ENCODE results near the gene DLGAP4. TPM values are rescaled to one million over a fixed set of nuclear protein-coding genes. Genes with fewer than 3 reads are reported as not detected.

DLGAP4 gene
- total RNA-seq, 2 donors from 2014 or later: 30.6 to 38.3 TPM

DNA sequence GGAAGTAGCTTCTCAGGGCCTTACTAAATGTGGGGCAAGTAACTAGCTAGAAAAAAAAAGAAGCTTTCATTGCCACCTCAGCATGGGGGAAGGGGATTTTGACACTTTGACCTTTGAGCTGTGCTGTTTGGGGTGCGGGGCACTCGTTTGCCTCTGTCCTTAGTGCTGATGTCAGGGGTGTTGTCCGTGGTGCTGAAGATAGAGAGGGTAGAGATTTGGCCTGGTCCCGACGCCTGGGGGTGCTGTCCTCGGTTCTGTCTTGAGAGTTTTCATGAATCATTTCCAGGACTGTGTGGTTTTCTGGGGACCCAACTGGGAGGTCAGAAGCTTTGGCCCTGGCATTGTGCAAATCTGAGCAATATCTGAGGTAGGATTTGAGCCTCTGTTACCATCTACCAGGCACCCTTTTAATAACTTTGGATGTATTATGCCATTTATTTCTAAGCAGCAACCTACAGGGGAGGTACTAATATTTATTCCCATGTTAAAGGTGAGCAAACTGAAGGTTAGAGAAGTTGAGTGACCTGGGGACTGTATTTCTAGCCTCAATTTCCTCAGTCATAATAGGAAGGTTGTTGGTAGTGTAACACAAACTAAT lies 78.0 kb downstream of the DLGAP4 start:
- no peak overlapping the region for H3K27ac Mint-ChIP-seq
- H3K9me3 Mint-ChIP-seq: no peaks in the 10 kb centered on the region
- ATAC-seq (replicated peaks in 1 of 2): peak in 1 of 2 donors; percentile 53
- H3K27me3 Mint-ChIP-seq (ENCODE audit: low read depth): peaks cover 10% of the 10 kb centered on the region
- H3K4me3 Mint-ChIP-seq: no peak overlapping the region
- peak; percentile 46 to 57 for DNase-seq
- H3K4me1 Mint-ChIP-seq (ENCODE audit: low read depth): no peaks in the 10 kb centered on the region
- H3K36me3 Mint-ChIP-seq (ENCODE audit: insufficient read depth in 2 of 2): no peaks in the 10 kb centered on the region

DNA sequence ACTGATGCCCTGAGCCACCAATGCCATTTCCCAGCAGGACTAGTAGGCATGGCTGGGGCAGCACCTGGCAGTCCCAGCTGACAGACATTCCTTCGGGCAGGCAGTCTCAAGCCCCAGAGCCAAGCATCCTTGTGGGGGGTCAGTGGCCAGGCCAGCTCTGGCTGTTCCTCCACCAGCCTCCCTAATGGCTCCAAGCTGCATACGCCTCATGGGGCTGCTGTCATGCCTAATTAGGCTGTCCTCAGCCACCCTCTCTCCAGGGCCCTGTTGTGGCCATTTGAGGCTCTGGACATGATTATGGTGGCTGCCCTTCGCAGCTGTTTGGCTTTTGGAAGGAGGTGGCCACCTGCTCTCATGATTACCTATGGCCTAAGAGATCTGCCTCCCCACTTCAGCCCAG lies 79.4 kb downstream of the DLGAP4 start:
- Mint-ChIP-seq H3K36me3 (ENCODE audit: insufficient read depth in 2 of 2) (no peaks in the 10 kb centered on the region), H3K9me3 (no peaks in the 10 kb centered on the region), H3K4me1 (ENCODE audit: low read depth) (no peaks in the 10 kb centered on the region), H3K27ac (no peak overlapping the region), H3K4me3 (no peak overlapping the region), H3K27me3 (ENCODE audit: low read depth) (peaks cover 7% of the 10 kb centered on the region)
- DNase-seq (no peak), ATAC-seq (replicated peaks in 1 of 2) (no peak)

DNA sequence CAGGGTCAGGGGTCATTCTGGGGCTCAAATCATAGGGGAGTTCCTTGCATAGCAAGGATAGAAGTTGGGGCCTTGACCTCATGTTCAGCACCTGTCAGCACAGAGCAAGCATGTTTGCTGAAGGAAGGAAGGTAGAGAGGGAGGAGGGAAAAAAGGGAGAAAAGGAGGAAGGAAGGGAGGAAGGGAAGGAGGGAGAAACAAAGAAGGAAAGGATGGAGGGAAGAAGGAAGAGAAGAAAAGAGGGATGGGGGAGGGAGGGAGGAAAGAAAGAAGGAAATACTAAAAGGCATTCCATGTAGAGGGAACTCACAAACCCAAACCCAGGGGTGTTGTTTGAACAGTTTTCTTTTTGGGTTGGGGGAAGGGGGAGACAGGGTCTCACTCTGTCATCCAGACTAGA lies 80.1 kb downstream of the DLGAP4 start:
- Mint-ChIP-seq H3K27ac (no peak overlapping the region), H3K9me3 (no peaks in the 10 kb centered on the region), H3K27me3 (ENCODE audit: low read depth) (peaks cover 7% of the 10 kb centered on the region), H3K4me3 (no peak overlapping the region), H3K36me3 (ENCODE audit: insufficient read depth in 2 of 2) (no peaks in the 10 kb centered on the region), H3K4me1 (ENCODE audit: low read depth) (no peaks in the 10 kb centered on the region)
- ATAC-seq (replicated peaks in 1 of 2) (no peak), DNase-seq (no peak)

DNA sequence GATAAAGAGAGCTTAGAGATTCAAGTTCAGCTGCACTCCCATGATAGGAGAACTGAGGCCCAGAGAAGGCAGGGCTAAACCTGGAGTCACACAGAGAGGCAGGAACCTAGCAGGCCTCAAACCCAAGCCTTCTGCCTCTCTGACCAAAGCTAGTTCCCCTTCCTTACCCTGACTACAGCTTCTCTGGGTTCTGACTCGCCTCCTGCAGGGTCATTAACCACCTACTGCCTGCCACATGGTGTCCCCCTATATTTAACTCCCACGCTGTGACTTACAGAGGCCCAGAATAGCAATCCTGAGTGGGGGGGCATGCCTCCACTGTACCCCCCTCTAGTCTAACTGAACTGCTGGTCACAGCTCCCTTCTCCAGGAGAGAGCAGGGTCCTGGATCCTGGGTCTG lies 84.1 kb downstream of the DLGAP4 start:
- Mint-ChIP-seq H3K27me3 (ENCODE audit: low read depth) (no peaks in the 10 kb centered on the region), H3K27ac (no peak overlapping the region), H3K4me3 (no peak overlapping the region), H3K9me3 (no peaks in the 10 kb centered on the region), H3K4me1 (ENCODE audit: low read depth) (no peaks in the 10 kb centered on the region), H3K36me3 (ENCODE audit: insufficient read depth in 2 of 2) (no peaks in the 10 kb centered on the region)
- no peak for ATAC-seq (replicated peaks in 1 of 2)
- DNase-seq: no peak

DNA sequence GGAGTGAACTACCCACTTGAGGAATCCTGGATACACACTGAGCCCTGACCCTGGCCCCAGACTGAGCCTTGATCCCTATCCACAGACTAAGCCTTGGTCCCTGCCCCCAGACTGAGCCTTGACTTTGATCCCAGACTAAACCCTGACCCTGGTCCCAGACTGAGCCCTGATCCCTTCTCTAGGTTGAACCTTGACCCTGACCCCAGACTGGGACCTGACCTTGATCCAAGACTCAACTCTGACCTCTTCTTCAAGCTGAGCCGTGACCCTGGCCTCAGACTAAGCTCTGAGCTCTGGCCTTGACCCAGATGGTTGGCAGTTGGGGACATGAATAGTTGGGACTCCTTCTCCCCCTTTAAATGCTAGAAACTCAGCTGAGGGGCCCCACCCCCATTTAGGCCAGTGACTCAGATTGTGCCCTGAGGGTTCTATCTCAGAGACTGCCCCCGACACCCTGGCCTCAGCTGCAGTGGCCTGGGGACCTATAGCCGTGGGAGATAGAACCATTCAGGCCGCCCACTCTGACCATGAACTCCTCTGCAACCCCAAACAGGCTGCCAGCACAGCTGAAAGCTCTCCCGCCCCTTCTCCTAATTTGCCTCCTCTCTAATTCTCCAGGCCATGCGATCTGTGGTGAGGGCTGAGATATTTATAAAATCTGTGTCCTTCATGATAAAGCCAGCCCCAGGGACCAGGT lies 84.7 kb downstream of the DLGAP4 start:
- DNase-seq (no peak), ATAC-seq (replicated peaks in 1 of 2) (no peak)
- H3K9me3 Mint-ChIP-seq: no peaks in the 10 kb centered on the region
- H3K27me3 Mint-ChIP-seq (ENCODE audit: low read depth): no peaks in the 10 kb centered on the region
- H3K36me3 Mint-ChIP-seq (ENCODE audit: insufficient read depth in 2 of 2): no peaks in the 10 kb centered on the region
- no peak overlapping the region for H3K27ac Mint-ChIP-seq
- H3K4me1 Mint-ChIP-seq (ENCODE audit: low read depth): no peaks in the 10 kb centered on the region
- no peak overlapping the region for H3K4me3 Mint-ChIP-seq

DNA sequence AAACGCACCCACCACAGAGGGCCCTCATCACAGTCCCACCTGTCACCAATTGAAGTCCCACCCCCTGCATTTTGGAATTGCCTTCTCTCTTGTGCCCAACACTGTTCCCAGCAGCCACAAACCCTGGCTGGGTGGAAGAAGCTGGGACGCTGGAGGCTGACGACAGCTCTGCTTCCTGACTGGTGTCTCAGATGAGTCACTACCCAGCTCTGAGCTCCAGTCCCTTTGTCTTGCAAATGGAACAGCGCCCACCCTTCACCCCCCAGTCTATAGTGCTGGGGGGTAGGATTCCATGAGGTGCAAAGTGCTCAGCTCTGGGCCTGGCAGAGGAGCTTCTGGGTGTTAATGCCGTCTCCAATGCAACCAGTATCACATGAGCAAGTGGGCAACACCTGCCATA lies 85.3 kb downstream of the DLGAP4 start:
- Mint-ChIP-seq H3K9me3 (peaks cover 3% of the 10 kb centered on the region in 2 donors), H3K27ac (no peak overlapping the region), H3K36me3 (ENCODE audit: insufficient read depth in 2 of 2) (no peaks in the 10 kb centered on the region), H3K4me3 (no peak overlapping the region), H3K4me1 (ENCODE audit: low read depth) (no peaks in the 10 kb centered on the region), H3K27me3 (ENCODE audit: low read depth) (no peaks in the 10 kb centered on the region)
- DNase-seq: no peak
- no peak for ATAC-seq (replicated peaks in 1 of 2)

DNA sequence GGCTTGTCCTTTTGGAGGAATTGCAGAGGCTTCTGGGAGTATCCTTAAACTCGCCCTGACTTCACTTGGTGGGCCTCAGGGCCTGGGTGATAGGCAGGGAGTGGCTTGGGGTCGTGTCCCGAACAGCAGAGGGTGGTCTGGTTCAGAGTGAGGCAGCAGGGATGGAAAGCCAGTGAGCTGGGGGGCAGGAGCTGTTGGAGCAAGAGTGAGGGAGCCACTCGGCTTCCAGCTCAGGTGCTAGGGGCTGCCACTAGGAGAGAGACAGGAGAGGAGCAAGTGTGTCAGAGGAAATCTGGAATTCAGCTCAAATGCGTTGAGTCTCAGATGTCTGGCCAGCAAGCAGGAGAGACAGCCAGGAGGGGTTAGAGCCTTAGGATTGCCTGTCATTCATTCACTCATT lies 85.8 kb downstream of the DLGAP4 start:
- DNase-seq (no peak), ATAC-seq (replicated peaks in 1 of 2) (no peak)
- Mint-ChIP-seq H3K36me3 (ENCODE audit: insufficient read depth in 2 of 2) (no peaks in the 10 kb centered on the region), H3K27ac (no peak overlapping the region), H3K9me3 (peaks cover 3 to 4% of the 10 kb centered on the region in 2 donors), H3K4me3 (no peak overlapping the region), H3K4me1 (ENCODE audit: low read depth) (no peaks in the 10 kb centered on the region), H3K27me3 (ENCODE audit: low read depth) (no peaks in the 10 kb centered on the region)

DNA sequence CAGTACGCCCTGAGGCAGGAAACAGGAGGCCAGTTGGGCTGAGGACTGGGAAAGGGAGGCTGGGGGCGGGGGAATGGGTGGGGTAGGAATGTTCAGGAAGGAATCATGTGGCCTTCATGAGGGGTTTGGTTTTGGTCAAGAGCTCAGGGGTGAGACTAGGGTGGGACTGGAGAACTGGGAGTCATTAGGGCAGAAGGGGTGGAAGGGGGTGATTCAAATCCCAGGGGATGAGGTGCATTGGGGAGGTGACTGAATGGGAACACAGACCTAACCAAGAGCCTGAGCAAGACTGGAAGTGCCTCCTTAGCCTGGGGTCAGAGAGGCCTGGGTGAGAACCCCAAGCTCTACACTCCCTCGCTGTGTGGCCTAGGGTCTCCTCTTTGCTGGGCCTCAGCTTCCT lies 86.8 kb downstream of the DLGAP4 start:
- Mint-ChIP-seq H3K4me3 (no peak overlapping the region), H3K9me3 (peaks cover 3 to 4% of the 10 kb centered on the region in 2 donors), H3K27me3 (ENCODE audit: low read depth) (peaks cover 2% of the 10 kb centered on the region), H3K36me3 (ENCODE audit: insufficient read depth in 2 of 2) (no peaks in the 10 kb centered on the region), H3K4me1 (ENCODE audit: low read depth) (no peaks in the 10 kb centered on the region), H3K27ac (no peak overlapping the region)
- no peak for DNase-seq
- ATAC-seq (replicated peaks in 1 of 2): no peak

DNA sequence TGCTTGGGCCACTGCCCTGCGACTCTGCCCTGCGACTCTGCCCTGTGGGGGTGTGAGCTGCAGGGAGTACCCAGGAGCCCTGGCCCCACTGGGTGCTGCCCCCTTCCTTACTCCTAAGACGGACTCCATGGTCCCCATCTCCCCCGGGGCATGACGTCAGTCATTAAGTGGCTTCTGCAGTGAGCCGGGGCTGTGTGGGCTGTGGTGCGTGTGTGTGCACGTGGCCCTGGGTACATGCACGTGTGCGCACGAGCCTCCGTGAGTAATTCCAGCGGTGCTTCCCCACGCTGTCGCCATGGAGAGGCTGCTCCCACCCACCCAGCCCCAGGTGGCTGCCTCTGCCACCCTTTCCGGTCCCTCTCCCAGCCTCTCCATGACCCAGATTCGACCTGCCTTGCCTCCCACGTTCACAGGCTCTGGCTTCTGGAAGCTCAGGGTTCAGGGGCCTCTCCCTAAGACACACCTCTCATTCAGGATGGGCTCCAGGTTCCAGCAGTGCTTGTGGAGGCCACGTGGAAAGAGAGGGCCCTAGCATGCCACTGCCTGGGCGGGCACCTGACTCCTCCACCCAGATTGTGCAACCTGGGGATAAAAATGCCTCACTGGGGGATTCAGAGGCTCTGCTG lies 88.3 kb downstream of the DLGAP4 start:
- H3K36me3 Mint-ChIP-seq (ENCODE audit: insufficient read depth in 2 of 2): no peaks in the 10 kb centered on the region
- peaks cover 3 to 4% of the 10 kb centered on the region in 2 donors for H3K9me3 Mint-ChIP-seq
- DNase-seq (no peak), ATAC-seq (replicated peaks in 1 of 2) (no peak)
- no peak overlapping the region for H3K4me3 Mint-ChIP-seq
- H3K4me1 Mint-ChIP-seq (ENCODE audit: low read depth): no peaks in the 10 kb centered on the region
- peaks cover 8% of the 10 kb centered on the region for H3K27me3 Mint-ChIP-seq (ENCODE audit: low read depth)
- no peak overlapping the region for H3K27ac Mint-ChIP-seq

DNA sequence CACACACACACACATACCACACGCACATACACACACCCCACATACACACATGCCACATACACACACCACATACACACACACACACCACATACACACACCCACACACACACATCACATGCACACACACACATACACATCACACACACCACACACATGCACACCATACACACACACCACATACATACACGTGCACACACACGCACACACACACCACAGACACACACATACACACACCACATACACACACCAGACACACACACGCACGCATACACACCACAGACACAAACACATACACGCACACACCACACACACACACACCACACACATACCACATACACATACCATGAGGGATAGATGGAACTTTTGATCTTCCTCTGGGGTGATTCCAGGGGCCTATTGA lies 90.2 kb downstream of the DLGAP4 start:
- peaks cover 16% of the 10 kb centered on the region for H3K27me3 Mint-ChIP-seq (ENCODE audit: low read depth)
- no peaks in the 10 kb centered on the region for H3K4me1 Mint-ChIP-seq (ENCODE audit: low read depth)
- no peak overlapping the region for H3K27ac Mint-ChIP-seq
- no peaks in the 10 kb centered on the region for H3K36me3 Mint-ChIP-seq (ENCODE audit: insufficient read depth in 2 of 2)
- no peak for DNase-seq
- ATAC-seq (replicated peaks in 1 of 2): no peak
- H3K4me3 Mint-ChIP-seq: no peak overlapping the region
- peaks cover 3 to 4% of the 10 kb centered on the region in 2 donors for H3K9me3 Mint-ChIP-seq

DNA sequence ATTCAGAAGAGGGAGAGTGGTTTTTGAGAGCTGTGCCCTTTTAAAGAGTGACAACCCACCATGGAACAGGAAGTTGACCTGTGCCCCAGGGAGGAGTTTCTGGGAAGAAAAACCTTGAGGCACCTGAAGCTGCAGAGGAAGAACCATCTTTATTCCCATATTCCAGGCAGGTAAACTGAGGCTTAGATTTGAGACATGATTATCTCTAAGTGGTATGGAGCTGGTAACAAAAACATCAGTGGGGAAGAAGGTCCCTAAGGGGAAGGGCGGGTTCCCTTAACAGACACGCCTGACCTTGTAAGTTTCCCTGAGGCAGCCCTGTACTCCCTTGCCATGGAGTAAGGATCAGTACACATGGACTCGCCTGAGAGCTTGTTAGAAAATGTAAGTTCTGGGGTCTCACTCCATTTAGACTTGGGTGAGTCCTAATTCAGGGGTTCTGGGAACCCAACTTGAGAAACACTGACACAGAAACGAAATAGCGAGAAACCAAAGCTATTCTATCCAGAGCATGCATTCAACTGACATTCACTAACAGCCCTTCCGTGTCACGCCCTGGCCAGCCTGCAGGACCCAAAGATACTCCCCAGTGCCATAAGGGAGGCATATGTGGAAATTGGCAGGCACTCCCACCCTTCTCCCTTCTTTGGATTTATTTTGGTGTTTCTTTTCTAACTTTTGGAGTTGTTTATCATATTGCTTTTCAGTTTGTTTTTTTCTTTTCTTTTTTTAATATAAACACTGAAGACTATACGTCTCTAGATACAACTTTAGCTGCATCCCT lies 90.9 kb downstream of the DLGAP4 start:
- DNase-seq (no peak), ATAC-seq (replicated peaks in 1 of 2) (no peak)
- no peaks in the 10 kb centered on the region for H3K36me3 Mint-ChIP-seq (ENCODE audit: insufficient read depth in 2 of 2)
- H3K27ac Mint-ChIP-seq: no peak overlapping the region
- no peak overlapping the region for H3K4me3 Mint-ChIP-seq
- peaks cover 3 to 4% of the 10 kb centered on the region in 2 donors for H3K9me3 Mint-ChIP-seq
- H3K4me1 Mint-ChIP-seq (ENCODE audit: low read depth): no peaks in the 10 kb centered on the region
- H3K27me3 Mint-ChIP-seq (ENCODE audit: low read depth): peaks cover 23% of the 10 kb centered on the region

DNA sequence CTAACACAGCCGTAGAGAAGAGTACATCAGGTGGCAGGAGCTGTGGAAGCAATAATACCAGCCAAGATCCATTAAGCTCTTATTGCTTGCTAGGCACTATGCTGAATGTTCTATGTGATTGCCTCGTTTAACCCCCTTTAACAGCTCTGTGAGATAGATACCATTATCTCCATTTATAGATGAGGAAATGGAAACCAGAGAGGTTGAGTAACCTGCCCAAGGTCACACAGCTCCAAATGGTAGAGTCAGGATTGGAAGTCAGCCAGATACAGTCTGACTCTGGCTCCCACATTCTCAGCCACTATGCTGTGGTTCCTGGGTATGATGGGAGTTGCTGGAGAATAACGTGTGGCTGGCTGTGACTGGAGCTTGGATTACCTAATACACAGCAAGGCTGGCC lies 92.4 kb downstream of the DLGAP4 start:
- Mint-ChIP-seq H3K27me3 (ENCODE audit: low read depth) (peaks cover 36% of the 10 kb centered on the region), H3K27ac (no peak overlapping the region), H3K36me3 (ENCODE audit: insufficient read depth in 2 of 2) (no peaks in the 10 kb centered on the region), H3K4me3 (no peak overlapping the region), H3K9me3 (peaks cover 4 to 5% of the 10 kb centered on the region in 2 donors), H3K4me1 (ENCODE audit: low read depth) (no peaks in the 10 kb centered on the region)
- DNase-seq: no peak
- no peak for ATAC-seq (replicated peaks in 1 of 2)

Data from activated T-cell treated with anti-CD3 and anti-CD28 coated beads, Interleukin-2, amount 50 U/mL, for 72 hours (primary cell).